ENCODE data around the gene FOXP3. TPM values are rescaled to one million over a fixed set of nuclear protein-coding genes. Genes with fewer than 3 reads are reported as not detected.

FOXP3 gene
- total and polyA plus RNA-seq, 2 donors (not counting 1 experiment from before 2014, with no cell fraction given): under 0.01 TPM; not detected in 1

DNA sequence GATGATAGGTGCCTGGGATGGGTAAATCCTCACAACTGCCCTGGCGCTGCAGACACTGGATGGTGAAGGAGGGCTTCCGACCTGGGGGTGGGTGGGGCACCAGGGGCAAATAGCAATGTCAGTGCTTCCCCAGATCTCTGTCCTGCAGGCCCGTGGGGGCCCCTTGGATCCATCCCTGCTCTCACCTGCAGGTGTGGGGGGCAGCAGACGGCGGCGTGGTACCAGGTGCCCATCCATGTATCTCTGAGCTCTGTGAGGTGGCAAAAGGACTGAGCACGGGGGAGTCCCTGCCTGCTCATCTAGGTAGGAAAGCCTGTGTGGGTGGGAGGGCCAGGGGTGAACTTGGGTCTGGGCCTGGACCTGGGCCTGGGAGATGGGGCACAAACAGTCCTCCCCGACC is 58.0 kb downstream of the FOXP3 start:
- H3K4me3 ChIP-seq (replicated peaks in 1 of 4; ENCODE audit: control extremely low read depth in 1 of 4, insufficient read depth in 1 of 4, low read depth in 3 of 4, low read length in 4 of 4): no peak overlapping the region
- no peaks in the 10 kb centered on the region for H3K27me3 ChIP-seq (ENCODE audit: control insufficient read depth, insufficient read depth, low read length)
- no peaks in the 10 kb centered on the region for H3K79me2 ChIP-seq (ENCODE audit: control insufficient read depth, insufficient read depth, low read length)
- no peak for DNase-seq (ENCODE audit: low read depth in 2 of 2)
- no peak overlapping the region for H3K4me2 ChIP-seq (ENCODE audit: extremely low read depth, insufficient read depth, low read length)
- no peaks in the 10 kb centered on the region for H3K4me1 ChIP-seq (ENCODE audit: control insufficient read depth, extremely low read depth, insufficient read depth, low read length)
- H3K9me3 ChIP-seq (ENCODE audit: control insufficient read depth, insufficient read depth, low read depth, low read length): no peaks in the 10 kb centered on the region
- no peaks in the 10 kb centered on the region for H4K20me1 ChIP-seq (ENCODE audit: control insufficient read depth, extremely low read depth, insufficient read depth, low read length)
- H3K36me3 ChIP-seq (ENCODE audit: control insufficient read depth, insufficient read depth, low read length): no peaks in the 10 kb centered on the region
- H3K9ac ChIP-seq (ENCODE audit: insufficient read depth, low read length): no peak overlapping the region
- no peak overlapping the region for H3K27ac ChIP-seq (ENCODE audit: insufficient read depth, low read length)
- TF ChIP-seq, protein P1, sequence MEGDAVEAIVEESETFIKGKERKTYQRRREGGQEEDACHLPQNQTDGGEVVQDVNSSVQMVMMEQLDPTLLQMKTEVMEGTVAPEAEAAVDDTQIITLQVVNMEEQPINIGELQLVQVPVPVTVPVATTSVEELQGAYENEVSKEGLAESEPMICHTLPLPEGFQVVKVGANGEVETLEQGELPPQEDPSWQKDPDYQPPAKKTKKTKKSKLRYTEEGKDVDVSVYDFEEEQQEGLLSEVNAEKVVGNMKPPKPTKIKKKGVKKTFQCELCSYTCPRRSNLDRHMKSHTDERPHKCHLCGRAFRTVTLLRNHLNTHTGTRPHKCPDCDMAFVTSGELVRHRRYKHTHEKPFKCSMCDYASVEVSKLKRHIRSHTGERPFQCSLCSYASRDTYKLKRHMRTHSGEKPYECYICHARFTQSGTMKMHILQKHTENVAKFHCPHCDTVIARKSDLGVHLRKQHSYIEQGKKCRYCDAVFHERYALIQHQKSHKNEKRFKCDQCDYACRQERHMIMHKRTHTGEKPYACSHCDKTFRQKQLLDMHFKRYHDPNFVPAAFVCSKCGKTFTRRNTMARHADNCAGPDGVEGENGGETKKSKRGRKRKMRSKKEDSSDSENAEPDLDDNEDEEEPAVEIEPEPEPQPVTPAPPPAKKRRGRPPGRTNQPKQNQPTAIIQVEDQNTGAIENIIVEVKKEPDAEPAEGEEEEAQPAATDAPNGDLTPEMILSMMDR (conservative IDR thresholded peaks at IDR 0.05 in 1 of 2, IDR thresholded peaks at IDR 0.05 in 1 of 2; ENCODE audit: low read depth in 1 of 2, low read length in 2 of 2): no peak
- TF ChIP-seq EZH2 (IDR thresholded peaks at IDR 0.05; ENCODE audit: low read length, missing control alignments): no peak
- H2AFZ ChIP-seq (ENCODE audit: low read length): no peak overlapping the region

DNA sequence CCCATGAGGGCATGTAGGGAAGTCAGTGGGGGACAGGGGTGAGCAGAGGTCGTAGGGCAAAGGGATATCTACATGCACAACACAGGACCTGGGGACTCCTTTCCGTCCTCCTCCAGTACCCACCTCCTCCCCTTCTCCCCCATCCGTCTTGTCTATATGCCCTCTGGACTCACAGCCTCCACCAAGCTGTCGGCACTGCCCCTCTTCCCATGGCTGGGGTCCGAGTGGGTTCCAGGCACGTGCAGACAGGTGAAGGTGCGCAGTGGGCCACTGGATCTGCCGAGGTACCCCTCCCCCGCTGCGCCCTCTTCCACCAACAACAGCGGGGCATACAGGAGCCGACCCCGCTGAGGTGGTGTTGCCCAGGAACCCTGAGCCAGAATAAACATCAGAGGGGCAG is 59.1 kb downstream of the FOXP3 start:
- H3K4me2 ChIP-seq (ENCODE audit: extremely low read depth, insufficient read depth, low read length): no peak overlapping the region
- H3K9me3 ChIP-seq (ENCODE audit: control insufficient read depth, insufficient read depth, low read depth, low read length): no peaks in the 10 kb centered on the region
- H3K36me3 ChIP-seq (ENCODE audit: control insufficient read depth, insufficient read depth, low read length): no peaks in the 10 kb centered on the region
- no peak overlapping the region for H3K4me3 ChIP-seq (replicated peaks in 1 of 4; ENCODE audit: control extremely low read depth in 1 of 4, insufficient read depth in 1 of 4, low read depth in 3 of 4, low read length in 4 of 4)
- H4K20me1 ChIP-seq (ENCODE audit: control insufficient read depth, extremely low read depth, insufficient read depth, low read length): no peaks in the 10 kb centered on the region
- no peak for DNase-seq (ENCODE audit: low read depth in 2 of 2)
- no peak for TF ChIP-seq EZH2 (IDR thresholded peaks at IDR 0.05; ENCODE audit: low read length, missing control alignments)
- TF ChIP-seq, protein P1 (conservative IDR thresholded peaks at IDR 0.05 in 1 of 2, IDR thresholded peaks at IDR 0.05 in 1 of 2; ENCODE audit: low read depth in 1 of 2, low read length in 2 of 2): no peak
- no peak overlapping the region for H3K27ac ChIP-seq (ENCODE audit: insufficient read depth, low read length)
- H2AFZ ChIP-seq (ENCODE audit: low read length): no peak overlapping the region
- H3K79me2 ChIP-seq (ENCODE audit: control insufficient read depth, insufficient read depth, low read length): no peaks in the 10 kb centered on the region
- H3K9ac ChIP-seq (ENCODE audit: insufficient read depth, low read length): no peak overlapping the region
- no peaks in the 10 kb centered on the region for H3K4me1 ChIP-seq (ENCODE audit: control insufficient read depth, extremely low read depth, insufficient read depth, low read length)
- H3K27me3 ChIP-seq (ENCODE audit: control insufficient read depth, insufficient read depth, low read length): no peaks in the 10 kb centered on the region

DNA sequence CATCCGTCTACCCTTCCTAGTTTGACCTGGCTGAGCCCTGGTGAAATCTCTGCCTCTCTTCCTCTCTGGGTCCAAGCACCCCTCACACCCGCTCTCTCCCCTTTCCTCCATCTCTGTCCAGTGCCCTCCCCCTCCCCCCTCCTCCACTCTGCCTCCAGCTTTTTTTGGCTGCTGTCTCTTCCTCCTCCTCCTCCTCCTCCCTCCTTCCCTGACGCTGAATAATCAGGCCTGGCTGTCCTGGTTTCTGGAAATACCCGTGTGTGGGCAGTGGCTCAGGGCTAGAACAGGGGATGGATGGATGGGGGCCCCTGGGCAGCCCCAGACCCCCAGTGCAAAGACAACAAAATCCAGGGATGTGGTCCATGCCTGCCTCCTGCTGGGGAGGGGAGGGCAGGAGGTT is 59.8 kb downstream of the FOXP3 start:
- Histone ChIP-seq H3K4me2 (ENCODE audit: extremely low read depth, insufficient read depth, low read length) (no peak overlapping the region), H3K79me2 (ENCODE audit: control insufficient read depth, insufficient read depth, low read length) (no peaks in the 10 kb centered on the region), H3K4me3 (replicated peaks in 1 of 4; ENCODE audit: control extremely low read depth in 1 of 4, insufficient read depth in 1 of 4, low read depth in 3 of 4, low read length in 4 of 4) (no peak overlapping the region), H3K9ac (ENCODE audit: insufficient read depth, low read length) (no peak overlapping the region), H3K27me3 (ENCODE audit: control insufficient read depth, insufficient read depth, low read length) (no peaks in the 10 kb centered on the region), H2AFZ (ENCODE audit: low read length) (no peak overlapping the region), H3K9me3 (ENCODE audit: control insufficient read depth, insufficient read depth, low read depth, low read length) (no peaks in the 10 kb centered on the region), H3K4me1 (ENCODE audit: control insufficient read depth, extremely low read depth, insufficient read depth, low read length) (no peaks in the 10 kb centered on the region), H4K20me1 (ENCODE audit: control insufficient read depth, extremely low read depth, insufficient read depth, low read length) (no peaks in the 10 kb centered on the region), H3K27ac (ENCODE audit: insufficient read depth, low read length) (no peak overlapping the region), H3K36me3 (ENCODE audit: control insufficient read depth, insufficient read depth, low read length) (no peaks in the 10 kb centered on the region)
- no peak for TF ChIP-seq EZH2 (IDR thresholded peaks at IDR 0.05; ENCODE audit: low read length, missing control alignments)
- TF ChIP-seq, protein P1 (conservative IDR thresholded peaks at IDR 0.05 in 1 of 2, IDR thresholded peaks at IDR 0.05 in 1 of 2; ENCODE audit: low read depth in 1 of 2, low read length in 2 of 2): no peak
- DNase-seq (ENCODE audit: low read depth in 2 of 2): no peak
